Fibroblast of skin of right biceps (primary cell): Measurements from ENCODE around the gene MTM1.

Experiments
- DNase-seq: peaks from one replicate; pipeline ENCODE4 v3.0.0-alpha.2; 2013

The MTM1 gene

DNA sequence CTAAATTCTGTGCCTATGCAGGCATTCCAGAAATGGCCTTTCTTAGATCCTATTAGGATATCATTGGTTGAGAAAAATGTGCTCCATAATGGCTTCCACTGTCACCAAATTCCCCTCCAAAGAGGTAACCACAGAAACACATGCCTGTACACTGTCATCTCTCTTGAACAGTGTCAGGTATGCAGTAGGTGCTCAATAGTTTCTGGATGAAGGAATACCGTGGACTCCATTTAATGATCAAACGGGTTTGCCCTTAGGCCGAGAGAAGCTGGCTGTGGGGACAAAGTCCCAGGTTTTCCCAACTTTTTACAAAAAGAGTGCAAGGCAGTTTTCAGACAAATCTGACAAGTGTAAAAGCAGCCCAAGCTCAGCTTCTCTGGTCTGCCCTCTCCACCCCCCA, 16.5 kb upstream of the MTM1 start:
- DNase-seq, result no peak

DNA sequence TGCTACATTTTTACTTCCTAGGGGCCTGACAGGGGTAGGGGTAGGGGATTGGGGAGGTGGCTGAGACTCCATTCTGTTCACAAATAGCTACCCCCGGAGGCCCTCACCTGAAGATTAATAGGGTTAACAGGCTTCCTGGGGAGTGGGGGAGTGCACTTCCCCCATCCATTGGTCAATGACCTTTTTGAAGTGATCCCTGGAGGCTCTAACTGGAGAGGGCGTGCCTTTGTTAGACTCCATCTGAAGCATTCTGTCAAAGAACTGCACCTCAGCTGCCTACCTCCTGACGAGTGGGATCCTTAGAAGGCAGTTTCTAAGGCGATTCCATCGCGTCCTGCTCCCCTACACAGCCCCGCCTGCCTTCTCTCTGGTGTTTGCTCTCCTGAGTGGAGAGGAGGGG, 10.0 kb upstream of the MTM1 start:
- DNase-seq, result no peak

DNA sequence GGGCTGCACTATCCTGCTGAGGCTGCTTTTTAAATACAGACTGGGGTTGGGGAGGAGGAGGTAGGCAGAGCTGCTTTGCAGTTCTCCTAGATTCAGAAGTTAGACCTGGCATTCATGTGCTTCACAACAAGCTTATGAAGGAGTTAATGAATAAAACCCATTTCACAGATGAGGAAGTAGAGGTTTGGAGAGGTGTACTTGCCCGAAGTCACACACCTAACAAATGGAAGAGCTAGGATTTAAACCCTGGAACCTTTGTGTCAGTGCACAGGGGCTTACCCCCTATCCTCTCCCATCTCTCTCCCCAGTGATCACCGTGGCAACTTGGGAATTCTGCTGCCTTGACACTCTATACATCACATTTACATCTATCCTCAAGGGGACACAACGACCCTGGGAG, 3.6 kb upstream of the MTM1 start:
- no peak for DNase-seq

DNA sequence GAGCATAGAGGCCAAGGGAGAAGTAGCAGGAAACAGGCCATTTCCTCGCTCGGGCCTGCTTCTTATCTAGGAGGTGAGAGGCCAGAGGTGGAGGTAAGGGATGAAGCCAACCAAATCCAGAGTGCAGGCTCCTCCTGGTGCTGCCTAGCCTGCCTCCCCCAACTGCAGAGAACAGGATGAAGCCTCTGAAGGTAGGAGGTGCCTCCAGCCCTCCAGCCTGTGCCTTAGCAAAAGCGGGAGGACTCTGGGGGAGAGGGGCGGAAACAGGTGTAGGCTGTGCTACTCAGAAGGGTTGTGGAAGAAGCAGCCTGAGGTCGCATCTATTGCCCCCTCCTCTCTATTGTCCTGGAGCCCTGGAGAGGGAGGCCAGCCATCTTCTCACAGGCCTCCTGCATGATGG, 2.9 kb upstream of the MTM1 start:
- DNase-seq, result no peak

DNA sequence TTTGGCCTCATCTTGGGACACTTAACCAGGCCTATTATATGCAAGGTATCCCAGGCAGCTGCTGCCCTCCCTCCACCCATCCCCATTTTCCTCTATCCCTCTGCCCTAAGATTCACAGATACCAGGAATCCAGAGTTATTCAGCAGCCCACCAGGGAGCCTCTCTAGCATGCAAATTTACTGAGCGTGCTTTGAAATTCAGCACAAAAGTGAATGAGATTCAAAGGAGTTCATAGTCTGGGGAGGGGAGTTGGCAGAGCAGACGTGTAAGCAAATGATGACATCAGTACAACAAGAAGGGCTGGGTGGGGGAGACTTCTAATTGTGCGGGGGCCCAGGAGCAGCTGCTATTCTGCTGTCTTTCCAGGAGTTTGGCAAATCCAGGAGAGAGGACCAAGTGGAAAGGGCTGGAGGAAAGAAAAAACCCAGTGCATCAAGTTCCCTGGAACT, 1.7 kb upstream of the MTM1 start:
- DNase-seq, result no peak

DNA sequence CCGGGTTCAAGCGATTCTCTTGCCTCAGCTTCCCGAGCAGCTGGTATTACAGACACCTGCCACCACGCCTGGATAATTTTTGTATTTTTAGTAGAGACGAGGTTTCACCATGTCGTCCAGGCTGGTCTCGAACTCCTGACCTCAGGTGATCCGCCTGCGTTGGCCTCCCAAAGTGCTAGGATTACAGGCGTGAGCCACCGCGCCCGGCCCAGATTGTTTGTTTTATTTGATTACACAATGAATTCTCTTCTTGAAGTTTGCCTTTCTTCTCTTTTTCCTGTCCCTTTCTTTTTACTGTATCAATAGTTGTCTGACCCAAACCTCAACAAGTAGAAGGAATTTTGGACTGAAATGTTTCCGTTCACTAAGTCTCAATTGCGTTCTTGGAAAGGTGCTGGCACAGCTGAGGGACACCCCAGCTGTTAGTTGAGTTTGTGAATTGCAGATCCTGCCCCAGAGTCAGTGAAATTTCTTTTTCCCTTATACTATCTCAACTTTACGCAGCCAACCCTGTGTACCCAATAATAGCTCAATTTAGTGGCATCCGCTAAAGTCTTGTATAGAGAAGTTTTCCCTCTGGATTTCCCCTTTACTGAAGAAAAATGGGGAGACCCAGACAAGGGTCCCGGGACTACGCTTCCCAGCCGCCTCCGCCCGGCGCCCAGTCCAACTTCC, 639 bp upstream of the MTM1 start:
- DNase-seq, result no peak

DNA sequence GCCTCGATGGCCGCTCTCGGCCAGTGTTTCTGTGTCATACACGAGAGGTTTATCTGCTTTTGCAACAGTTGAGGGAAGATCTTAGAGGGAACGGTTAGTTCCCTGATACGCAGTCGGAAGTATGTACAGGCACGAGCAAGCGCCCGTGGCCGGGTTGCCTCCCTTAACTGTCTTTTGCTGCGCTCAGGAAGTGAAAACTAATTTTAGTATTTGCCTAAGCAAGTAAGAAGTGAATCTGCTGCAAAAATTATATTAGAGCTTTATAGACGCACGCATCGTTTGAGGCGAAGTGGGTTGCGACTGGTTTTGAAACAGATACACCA, 695 bp downstream of the MTM1 start:
- DNase-seq, result no peak

DNA sequence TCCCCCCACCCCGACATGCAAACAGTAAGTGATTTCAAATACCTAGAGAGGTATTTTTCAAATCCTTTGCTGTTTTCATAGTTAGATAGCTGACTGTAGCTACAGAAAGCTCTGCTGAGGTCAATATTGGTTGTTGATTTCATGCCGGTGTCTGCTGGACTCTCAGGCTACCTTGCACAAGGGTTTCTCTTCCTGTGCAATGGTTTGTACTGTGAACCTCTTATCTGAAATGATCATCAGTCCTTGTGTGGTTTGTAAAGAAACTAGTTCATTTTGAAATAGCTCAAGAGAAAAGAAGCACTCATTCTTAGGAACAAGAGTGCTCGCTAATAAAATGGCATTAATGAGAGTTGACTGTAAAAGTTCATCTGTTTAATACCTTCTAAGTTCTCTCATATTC, 2.1 kb downstream of the MTM1 start:
- no peak for DNase-seq

DNA sequence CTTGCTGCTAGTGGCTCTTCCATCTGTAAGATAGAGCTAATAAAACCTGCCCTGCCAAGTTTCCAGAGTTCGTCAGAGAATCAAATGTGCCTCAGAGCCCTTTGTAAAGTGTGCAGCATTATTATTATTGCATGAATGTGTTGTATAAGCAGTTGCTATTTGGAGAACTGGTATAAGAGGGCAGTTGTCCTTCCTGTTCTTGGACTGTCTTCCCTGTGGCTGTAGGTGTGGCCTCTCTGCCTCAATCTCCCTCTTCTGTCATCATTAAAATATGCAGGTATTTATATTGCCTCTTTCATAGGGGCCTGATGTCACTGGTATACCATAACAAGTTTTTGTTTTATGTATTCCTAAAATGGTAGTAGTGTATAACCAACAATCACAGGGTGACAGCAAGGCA, 3.8 kb downstream of the MTM1 start:
- DNase-seq, result no peak

DNA sequence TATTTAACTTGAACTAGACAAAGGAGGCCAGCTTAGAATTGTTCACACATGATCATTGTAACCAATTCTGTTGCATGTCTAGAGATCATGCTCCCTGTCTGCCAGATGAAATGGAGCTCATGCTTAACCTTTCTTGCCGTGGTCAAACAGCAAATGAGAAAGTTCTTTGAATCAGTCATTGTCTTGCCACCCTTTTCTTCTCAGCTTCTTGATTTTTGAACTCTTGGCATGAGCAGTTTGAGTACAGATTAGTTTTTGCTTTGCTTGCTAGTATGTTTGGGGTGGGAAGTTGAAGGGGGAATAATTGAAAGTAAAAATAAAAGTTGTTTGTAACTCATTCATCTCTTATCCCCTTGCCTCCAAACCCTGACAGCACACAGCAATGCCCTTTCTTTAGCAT, 4.7 kb downstream of the MTM1 start:
- no peak for DNase-seq

DNA sequence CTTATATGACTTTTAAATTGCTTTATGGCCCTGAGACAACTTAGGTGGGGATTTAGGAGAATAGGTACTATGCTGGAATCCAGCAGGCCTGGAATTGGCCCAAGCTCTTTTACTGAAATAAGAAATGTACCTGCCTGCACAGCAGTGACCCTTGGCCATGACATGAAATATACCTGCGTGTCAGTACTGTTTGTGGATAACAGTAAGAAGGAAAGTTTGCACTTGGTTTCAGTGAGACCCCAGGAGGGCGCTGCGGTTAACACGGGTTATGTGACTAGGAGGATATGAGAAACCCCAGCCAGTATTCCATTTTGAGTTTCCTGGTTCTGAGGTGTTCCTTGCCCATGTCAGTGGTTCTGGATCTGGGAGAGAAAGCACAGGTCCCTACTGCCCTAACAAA, 5.3 kb downstream of the MTM1 start:
- DNase-seq, result no peak

DNA sequence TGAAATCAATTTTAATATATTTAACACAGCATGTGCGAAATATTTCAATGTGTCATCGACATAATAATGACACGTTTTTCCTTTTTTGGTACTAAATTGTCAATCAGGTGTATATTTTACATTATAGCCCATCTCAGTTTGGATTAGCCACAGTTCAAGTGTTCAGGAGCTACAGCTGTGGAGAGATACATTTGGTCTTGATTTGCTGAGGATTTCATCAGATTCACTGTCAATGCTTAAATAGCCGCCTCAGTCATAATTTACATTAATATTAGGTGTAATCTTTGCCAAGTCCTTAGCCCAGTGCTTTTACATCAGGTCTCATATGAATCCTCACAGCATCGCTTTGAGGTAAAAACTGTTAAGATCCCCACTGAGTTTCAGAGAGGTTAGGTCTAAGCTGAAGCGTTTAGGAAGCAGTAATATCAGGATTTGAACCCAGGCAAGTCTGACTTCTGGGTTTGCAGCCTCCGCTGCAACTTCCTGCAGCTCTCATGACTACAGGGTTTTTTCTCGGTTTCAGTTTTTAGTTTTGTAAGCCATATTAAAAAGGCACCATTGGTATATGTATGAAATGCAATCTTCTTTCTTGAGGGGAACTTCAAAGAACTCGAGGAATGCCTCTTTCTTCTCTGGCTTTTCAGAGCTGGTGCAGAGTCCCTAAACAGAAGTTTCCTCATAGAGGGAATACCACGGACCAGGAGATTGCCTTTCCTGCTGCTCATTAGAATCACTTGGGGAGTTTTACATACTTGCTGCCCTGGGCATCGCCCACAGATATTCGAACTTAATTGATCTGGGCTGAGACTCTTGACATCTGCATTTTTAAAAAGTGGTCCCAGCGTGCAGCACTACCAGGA, 6.4 kb downstream of the MTM1 start:
- no peak for DNase-seq

DNA sequence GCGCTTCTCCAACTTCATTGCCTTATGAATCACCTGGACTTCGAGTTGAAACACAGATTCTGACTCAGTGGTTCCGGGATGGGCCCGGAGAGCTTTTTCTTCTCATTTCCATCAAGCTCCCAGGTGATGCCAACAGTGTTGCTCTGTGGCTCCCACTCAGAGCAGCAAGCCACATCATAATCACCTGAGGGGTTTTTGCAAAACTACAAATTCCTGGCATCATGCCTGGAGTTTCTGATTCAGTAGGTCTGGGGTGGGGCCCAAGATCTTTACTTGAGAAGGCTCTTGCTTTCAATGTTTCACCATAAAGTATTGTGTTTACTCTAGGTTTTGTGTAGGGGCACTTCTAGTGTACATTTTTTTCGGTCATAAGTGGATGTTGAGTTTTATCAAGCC, 7.0 kb downstream of the MTM1 start:
- peak; percentile 40 for DNase-seq

DNA sequence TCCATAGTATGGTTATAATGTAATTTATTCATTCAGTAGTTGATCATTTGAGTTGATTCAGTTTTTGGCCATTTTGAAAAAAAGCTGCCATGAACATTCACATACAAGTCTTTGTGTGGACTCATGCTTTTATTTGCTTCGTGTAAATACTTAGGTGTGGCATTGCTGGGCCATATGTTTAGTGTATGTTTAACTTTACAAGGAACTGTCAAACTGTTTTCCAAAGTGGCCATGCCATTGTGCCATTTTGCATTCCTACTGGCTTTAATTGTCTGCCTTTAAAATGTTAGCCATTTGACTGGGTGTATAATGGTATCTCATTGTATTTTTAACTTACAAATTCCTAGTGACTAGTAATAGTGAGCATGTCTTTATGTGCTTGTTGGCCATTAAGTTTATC, 8.8 kb downstream of the MTM1 start:
- DNase-seq, result no peak

DNA sequence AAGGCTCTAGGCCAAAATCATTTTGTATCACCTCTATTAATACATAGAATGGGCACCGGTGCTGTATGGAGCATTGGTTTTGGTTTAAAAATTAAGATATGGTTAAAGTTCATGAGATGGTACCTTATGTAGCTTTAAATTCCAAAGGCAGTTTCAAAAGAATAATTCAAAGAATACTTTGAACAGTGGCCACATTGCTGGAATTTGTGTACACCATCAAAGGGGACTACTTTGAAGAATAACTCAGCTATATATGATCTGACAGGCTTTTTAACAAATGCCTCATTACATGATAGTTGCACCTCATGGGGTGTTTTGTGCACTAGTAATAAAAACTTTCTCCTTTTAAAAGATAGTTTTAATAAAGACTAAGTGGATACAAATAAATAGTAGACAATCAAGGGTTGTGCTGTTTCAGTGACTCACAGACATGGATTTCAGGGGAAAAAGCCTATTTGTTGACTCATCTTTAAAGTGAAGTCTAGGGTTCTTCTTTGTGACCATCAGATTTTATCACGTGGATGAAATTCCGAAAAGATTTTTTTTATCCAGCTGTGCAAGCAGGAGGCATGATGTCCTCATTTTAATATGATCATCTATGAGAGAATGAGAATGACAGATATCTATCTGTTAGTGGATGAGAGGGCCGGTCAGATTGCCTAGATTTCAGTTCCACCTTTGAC, 12.8 kb downstream of the MTM1 start:
- peak; percentile 80 for DNase-seq

DNA sequence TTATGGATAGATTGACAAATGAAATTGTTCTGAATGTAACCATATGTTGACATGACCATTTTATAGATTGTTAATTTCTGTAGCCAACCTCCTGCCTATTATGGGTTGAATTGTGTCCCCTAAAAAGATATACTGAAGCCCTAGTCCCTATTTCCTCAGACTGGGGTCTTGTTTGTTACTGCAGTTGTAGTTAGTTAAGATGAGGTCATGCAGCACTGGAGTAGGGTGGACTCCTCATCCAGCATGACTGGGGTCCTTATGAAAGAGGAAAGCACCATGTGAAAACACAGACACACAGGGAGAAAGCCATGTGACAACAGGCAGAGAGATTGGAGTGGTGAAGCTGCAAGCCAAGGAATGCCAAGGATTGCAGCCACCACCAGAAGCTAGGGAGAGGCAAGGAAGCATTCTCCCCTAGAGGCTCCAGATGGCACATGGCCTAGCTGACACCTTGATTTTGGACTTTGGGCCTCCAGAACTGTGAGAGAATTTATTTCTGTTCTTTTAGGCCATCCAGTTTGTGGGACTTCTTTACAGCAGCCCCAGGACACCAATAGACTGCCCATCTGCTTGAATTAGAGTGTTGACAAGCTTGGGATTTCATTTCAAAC, 14.0 kb downstream of the MTM1 start:
- no peak for DNase-seq

DNA sequence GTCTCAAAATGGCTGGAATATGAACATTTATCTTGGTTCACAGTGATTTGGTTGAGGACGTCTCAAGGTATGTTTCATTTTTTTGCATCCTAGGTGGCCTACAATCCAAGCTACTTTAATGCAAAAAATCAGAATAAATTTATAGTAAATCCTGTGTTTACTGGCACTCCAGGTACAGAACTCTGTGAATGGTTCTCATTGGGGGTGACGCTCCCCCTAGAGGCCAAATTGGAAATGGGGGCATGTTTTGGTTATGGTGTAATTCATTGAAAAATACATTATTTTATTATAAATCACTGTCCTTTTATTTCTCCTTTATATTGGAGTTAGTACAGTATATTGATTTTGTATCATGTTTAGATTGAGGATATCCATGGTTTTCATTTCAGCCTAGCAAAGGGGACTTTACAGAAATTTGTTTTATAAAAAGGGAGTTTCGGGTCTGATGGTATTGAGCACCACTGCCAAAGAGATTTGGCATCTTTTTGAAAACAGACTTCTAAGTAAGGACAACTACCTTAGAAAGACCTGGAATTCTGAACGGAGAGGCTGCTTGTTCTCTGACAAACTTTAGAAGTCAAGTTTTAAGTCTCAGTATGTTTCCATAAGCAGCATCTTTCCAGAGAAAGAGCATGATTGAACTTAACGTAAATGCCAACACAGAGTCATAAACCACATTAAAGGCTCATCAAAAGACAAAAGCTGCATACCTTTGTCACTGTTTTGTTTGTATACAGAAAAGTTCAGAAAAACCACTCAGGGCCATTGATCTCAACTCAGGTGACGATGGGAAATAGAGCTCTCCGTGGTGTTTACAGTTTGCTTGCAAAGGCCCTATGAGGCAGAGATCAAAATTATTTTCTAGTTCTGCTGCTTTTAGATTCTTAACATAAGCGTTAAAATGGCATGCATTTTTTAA, 19.4 kb downstream of the MTM1 start:
- DNase-seq, result peak; percentile 22

DNA sequence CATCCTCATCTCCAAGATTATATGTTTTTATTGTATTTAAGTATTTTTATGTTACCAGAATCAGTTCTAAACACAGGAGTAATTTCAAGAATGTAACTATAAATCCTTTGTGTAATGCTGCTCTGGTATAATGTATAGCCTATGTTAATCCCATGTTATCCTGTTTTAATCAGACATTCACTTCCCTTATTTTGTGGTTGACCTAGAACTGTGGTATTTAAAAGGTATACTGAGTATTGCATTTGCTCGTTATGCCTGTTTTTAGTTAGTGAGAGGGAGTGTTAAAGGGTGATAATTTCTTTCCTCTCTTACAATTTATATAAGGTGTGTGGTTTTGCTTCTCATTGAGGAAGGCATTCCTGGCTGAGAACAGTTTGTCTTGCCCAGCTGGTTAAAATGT, 26.2 kb downstream of the MTM1 start:
- no peak for DNase-seq

DNA sequence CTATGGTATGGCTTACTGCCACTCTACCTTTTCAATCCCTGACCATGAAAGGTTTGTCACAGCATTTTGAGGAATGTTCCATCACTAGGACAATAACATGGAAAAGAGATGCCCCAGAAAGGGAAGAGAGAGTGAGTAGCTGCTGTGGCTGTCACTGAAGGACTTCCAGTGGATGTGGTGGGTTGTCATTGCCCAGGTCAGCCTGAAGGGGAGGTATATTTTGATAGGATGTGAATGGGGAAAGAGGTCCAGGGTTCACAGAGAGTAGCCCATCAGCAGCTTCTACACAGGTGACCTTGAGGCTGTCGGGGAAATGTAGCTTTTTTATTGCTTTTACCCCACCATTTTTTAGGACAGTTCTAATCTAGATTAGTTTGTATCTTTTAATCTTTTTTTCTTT, 30.8 kb downstream of the MTM1 start:
- DNase-seq, result no peak

DNA sequence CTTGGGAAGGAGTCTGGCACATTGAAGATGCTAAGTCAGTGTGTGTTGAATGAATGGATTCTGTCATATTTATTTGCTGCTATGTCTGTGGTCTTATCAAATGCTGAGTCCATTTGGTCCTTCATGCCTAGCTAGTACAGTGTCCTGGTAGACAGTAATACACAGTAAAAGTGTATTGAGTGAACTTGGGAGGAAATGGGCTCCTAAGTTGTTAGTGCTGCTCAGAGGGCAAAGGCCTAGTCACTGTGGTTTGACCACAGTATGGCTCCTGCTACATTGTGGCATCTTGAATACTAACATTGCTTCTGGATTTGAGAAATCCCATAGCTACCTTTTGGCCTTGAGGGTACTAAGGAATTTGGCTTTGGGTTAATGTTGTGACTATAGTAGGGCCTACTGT, 33.9 kb downstream of the MTM1 start:
- DNase-seq, result no peak

DNA sequence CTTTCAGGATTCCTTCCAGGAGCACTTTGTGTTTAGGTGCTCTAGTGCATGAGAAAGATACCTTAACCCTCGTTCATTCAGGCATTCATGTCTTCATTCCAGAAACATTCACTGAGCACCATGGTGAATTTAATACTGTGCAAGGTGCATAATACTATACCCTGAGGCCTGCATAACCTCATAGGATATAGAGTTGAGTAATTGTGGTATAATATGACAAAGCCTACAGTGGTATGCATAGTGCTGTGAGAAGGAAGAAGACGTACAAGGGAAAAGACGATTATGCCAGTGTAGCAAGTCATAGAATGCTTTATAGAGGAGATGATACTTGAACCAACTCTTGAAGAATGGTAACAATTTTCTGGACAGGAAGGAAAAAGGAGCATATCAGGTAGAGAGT, 34.3 kb downstream of the MTM1 start:
- DNase-seq, result no peak

DNA sequence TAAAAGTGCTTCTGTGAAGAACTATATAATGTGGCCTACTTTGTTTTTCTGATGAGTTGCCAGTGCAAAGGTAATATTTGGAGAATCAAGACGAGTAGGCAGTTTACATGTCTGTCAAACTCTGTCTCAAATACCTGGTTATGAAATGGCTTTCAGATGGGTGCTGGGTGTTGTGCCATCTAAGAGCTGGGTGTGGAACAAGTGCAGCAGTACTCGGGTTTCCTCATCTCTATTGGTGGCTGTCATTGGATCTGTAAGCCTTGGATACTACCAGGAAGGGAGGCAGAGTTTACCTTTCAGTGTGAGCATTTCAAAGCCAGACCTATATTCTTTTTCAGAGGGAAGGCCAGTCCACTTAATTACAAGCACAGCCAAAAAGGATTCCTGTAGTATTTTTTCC, 37.2 kb downstream of the MTM1 start:
- no peak for DNase-seq

DNA sequence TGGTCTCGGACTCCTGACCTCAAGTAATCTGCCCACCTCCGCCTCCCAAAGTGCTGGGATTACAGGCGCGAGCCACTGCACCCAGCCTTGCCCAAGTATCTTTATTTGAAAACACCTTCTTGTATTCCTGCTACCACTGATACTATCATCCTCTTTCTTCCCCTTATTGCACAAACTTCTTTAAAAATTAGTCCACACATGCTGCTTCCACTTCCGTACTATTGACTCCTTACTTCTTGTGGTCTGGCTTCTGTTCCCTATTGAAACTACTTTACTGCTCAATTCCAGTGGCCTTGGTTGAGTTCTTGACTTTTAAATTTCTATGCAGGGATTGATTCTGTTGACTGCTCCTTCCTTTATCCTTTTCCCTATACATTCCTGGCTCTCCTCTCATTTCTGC, 38.8 kb downstream of the MTM1 start:
- DNase-seq, result no peak
